Peyer's patch (tissue), 4 donors: ENCODE measurements around the gene OR2T27. TPM values are rescaled to one million over a fixed set of nuclear protein-coding genes. Genes with fewer than 3 reads are reported as not detected.

Experiments used
- DNase-seq, 3 donors: peaks; one replicate each; pipeline ENCODE4 v3.0.0-alpha.2; 2017 to 2019
- H3K27ac ChIP-seq, 4 donors: fragments of 200-600 bp; sonication (generic); one replicate each; pipeline ENCODE4 v1.5.1; 2016 to 2019
- H3K27me3 ChIP-seq, 2 donors: fragments of 200-600 bp; sonication (generic); one replicate each; pipeline ENCODE4 v1.5.1; 2019
- H3K36me3 ChIP-seq, 3 donors: fragments of 200-600 bp; sonication (generic); one replicate each; pipeline ENCODE4 v1.5.1; 2016 to 2019
- H3K4me1 ChIP-seq, 4 donors: fragments of 200-600 bp; sonication (generic); one replicate each; pipeline ENCODE4 v1.5.1; 2016 to 2019
- H3K4me3 ChIP-seq, 4 donors: fragments of 200-600 bp; sonication (generic); 1 replicate in 3 of 4; 2 replicates in 1 of 4; pipeline ENCODE4 v1.5.1; 2016 to 2019; ENCODE audit warnings: mild to moderate bottlenecking in 1 of 4
- H3K9me3 ChIP-seq, 4 donors: fragments of 200-600 bp; sonication (generic); one replicate each; pipeline ENCODE4 v1.5.1; 2016 to 2019; ENCODE audit warnings: mild to moderate bottlenecking in 1 of 4
- CTCF ChIP-seq, 6 experiments: fragments of 450-650 bp in 4 of 6; fragments of 200-600 bp in 2 of 6; sonication (generic) in 1 of 6; IDR thresholded peaks; one replicate each; pipeline ENCODE4 v1.5.1; 2017 to 2019; ENCODE audit warnings: antibody characterized with exemption in 6 of 6, mild to moderate bottlenecking in 3 of 6, moderate library complexity in 1 of 6
- POLR2A ChIP-seq, 2 donors: fragments of 450-650 bp; IDR thresholded peaks; one replicate each; pipeline ENCODE4 v1.5.1; 2017; ENCODE audit warnings: antibody characterized with exemption in 2 of 2, mild to moderate bottlenecking in 2 of 2, moderate library complexity in 2 of 2
- total RNA-seq, 4 donors: library from RNA; depleted of rRNA; stranded (reverse); fragments of >200 nt; gene quantifications; one replicate each; pipeline ENCODE4 v1.1.0, GENCODE V29; 2016

Gene OR2T27
- total RNA-seq, 4 donors from 2014 or later: not detected

GRCh38 chr1:248625166-248625565, 30.2 kb downstream of the OR2T27 start:
- Histone ChIP-seq H3K27ac (no peak overlapping the region), H3K4me1 (no peaks in the 10 kb centered on the region), H3K36me3 (no peaks in the 10 kb centered on the region), H3K4me3 (no peak overlapping the region), H3K9me3 (no peaks in the 10 kb centered on the region), H3K27me3 (no peaks in the 10 kb centered on the region)
- TF ChIP-seq CTCF (IDR thresholded peaks at IDR 0.05) (no peak), POLR2A (IDR thresholded peaks at IDR 0.05) (no peak)
- no peak for DNase-seq

GRCh38 chr1:248622570-248623001, 32.7 kb downstream of the OR2T27 start:
- Histone ChIP-seq H3K4me3 (no peak overlapping the region), H3K9me3 (no peaks in the 10 kb centered on the region), H3K27me3 (no peaks in the 10 kb centered on the region), H3K4me1 (no peaks in the 10 kb centered on the region), H3K27ac (no peak overlapping the region), H3K36me3 (no peaks in the 10 kb centered on the region)
- no peak for DNase-seq
- peak; percentile 45 to 84 (median 63) for TF ChIP-seq CTCF (IDR thresholded peaks at IDR 0.05)
- TF ChIP-seq POLR2A (IDR thresholded peaks at IDR 0.05): no peak

- Histone ChIP-seq H3K36me3 (no peaks in the 10 kb centered on the region), H3K4me1 (no peaks in the 10 kb centered on the region), H3K27me3 (no peaks in the 10 kb centered on the region), H3K27ac (no peak overlapping the region), H3K9me3 (no peaks in the 10 kb centered on the region), H3K4me3 (no peak overlapping the region)
- DNase-seq: no peak
- TF ChIP-seq CTCF (IDR thresholded peaks at IDR 0.05) (no peak), POLR2A (IDR thresholded peaks at IDR 0.05) (no peak)
Observed at GRCh38 chr1:248621770-248622169, 33.6 kb downstream of the OR2T27 start.

GRCh38 chr1:248618878-248619277, 36.5 kb downstream of the OR2T27 start:
- no peak for TF ChIP-seq POLR2A (IDR thresholded peaks at IDR 0.05)
- TF ChIP-seq CTCF (IDR thresholded peaks at IDR 0.05): peak in 4 of 6 experiments; percentile 47 to 63 (median 62)
- DNase-seq: peak; percentile 53 to 87 (median 62)
- Histone ChIP-seq H3K9me3 (no peaks in the 10 kb centered on the region), H3K27ac (no peak overlapping the region), H3K4me3 (no peak overlapping the region), H3K4me1 (no peaks in the 10 kb centered on the region), H3K36me3 (no peaks in the 10 kb centered on the region), H3K27me3 (no peaks in the 10 kb centered on the region)

DNA sequence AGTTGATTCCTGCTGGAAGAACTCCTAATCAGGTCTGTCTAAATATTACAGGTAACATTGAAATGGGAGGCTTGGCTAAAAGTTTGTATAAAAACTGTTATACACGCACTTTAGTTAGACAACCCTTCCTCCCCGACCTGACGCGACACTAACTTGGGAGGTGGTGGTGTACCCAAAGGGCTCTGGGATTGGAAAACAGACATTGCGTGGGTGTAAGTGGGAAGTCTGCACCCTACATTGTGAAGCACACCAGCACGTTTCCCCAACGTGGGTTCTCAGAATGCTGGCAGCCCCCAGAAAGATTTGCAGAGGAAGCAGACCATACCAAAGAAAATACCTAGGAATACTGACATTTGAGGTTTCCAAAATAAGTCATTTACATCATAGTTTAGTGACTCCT, 37.2 kb downstream of the OR2T27 start:
- no peak for TF ChIP-seq CTCF (IDR thresholded peaks at IDR 0.05)
- H3K36me3 ChIP-seq: no peaks in the 10 kb centered on the region

DNA sequence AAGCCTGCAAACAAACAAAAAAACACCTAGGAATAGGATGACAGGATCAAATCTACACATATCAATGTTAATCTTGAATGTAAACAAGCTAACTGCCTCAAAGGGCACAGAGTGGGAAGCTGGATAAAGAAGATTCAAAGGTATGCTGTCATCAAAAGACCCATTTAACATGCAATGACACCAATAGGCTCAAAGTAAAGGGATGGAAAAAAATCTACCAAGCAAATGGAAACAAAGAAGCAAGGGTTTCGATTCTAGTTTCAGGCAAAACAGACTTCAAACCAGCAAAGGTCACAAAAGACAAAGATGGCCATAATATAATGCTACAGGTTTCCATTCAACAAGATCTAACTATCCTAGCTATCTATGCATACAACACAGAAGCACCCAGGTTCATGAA, 41.6 kb downstream of the OR2T27 start:
- Histone ChIP-seq H3K4me1 (no peaks in the 10 kb centered on the region), H3K4me3 (no peak overlapping the region), H3K27me3 (no peaks in the 10 kb centered on the region), H3K27ac (no peak overlapping the region), H3K9me3 (no peaks in the 10 kb centered on the region), H3K36me3 (no peaks in the 10 kb centered on the region)
- DNase-seq: no peak
- TF ChIP-seq POLR2A (IDR thresholded peaks at IDR 0.05): no peak
- TF ChIP-seq CTCF (IDR thresholded peaks at IDR 0.05): no peak

More for the DNA sequence above, 37.2 kb downstream of the OR2T27 start:
- H3K27ac ChIP-seq: no peak overlapping the region
- no peaks in the 10 kb centered on the region for H3K27me3 ChIP-seq
- no peaks in the 10 kb centered on the region for H3K4me1 ChIP-seq
- H3K4me3 ChIP-seq: no peak overlapping the region
- H3K9me3 ChIP-seq: no peaks in the 10 kb centered on the region
- DNase-seq: no peak
